Motor neuron (in vitro differentiated cells): ENCODE results near the gene KIF3A. TPM values are rescaled to one million over a fixed set of nuclear protein-coding genes. Genes with fewer than 3 reads are reported as not detected.

ENCODE experiments used
- ATAC-seq, 8 experiments: fragments of 200-7000 bp; cut with Tn5 transposase; replicated peaks in 6 of 8; 2 replicates each; pipeline ENCODE4 v1.8.0; 2021; ENCODE audit warnings: mild to moderate bottlenecking in 8 of 8, moderate library complexity in 8 of 8
- H3K27ac ChIP-seq, 2 donors: fragments of 250-450 bp; sonication (Bioruptor Pico); 2 replicates each; pipeline ENCODE4 v1.9.0; 2021; ENCODE audit warnings: antibody characterized with exemption in 2 of 2, mild to moderate bottlenecking in 2 of 2, moderate library complexity in 1 of 2
- H3K4me1 ChIP-seq, 2 donors: fragments of 250-450 bp; sonication (Bioruptor Pico); replicated peaks in 1 of 2; 2 replicates each; pipeline ENCODE4 v1.6.1; 2021; ENCODE audit warnings: antibody characterized with exemption in 2 of 2, mild to moderate bottlenecking in 2 of 2, moderate library complexity in 1 of 2
- H3K4me3 ChIP-seq, 5 donors: fragments of 250-450 bp; sonication (Bioruptor Pico); 2 replicates each; pipeline ENCODE4 v1.9.0; 2021; ENCODE audit warnings: antibody characterized with exemption in 5 of 5, mild to moderate bottlenecking in 5 of 5, moderate library complexity in 4 of 5
- WGBS, 10 experiments: fragments of 450-650 bp; shearing (Covaris generic); methylation state at CpG; one replicate each; pipeline ENCODE4 v1.0.0; 2022; 5-methylcytosine and 5-hydroxymethylcytosine counted together
- in situ Hi-C, 9 experiments: fragments of 400-800 bp; cut with MboI; loops; one replicate each; pipeline ENCODE4 v1.15.0; 2021; ENCODE audit warnings: low sequenced_read_pairs in 9 of 9, low pct_unique_long_range_greater_than_20kb in 2 of 9; ENCODE audit not compliant: unreplicated experiment in 9 of 9
- total RNA-seq, 8 experiments: library from RNA; unstranded; fragments of 300-600 nt; gene quantifications; 2 replicates each; pipeline versions ENCODE4 v1.2.3 to v1.2.4, GENCODE V29; 2022

KIF3A gene
- total RNA-seq, 8 experiments from 2014 or later = 11.1 to 65.8 (median 41.6) TPM

DNA sequence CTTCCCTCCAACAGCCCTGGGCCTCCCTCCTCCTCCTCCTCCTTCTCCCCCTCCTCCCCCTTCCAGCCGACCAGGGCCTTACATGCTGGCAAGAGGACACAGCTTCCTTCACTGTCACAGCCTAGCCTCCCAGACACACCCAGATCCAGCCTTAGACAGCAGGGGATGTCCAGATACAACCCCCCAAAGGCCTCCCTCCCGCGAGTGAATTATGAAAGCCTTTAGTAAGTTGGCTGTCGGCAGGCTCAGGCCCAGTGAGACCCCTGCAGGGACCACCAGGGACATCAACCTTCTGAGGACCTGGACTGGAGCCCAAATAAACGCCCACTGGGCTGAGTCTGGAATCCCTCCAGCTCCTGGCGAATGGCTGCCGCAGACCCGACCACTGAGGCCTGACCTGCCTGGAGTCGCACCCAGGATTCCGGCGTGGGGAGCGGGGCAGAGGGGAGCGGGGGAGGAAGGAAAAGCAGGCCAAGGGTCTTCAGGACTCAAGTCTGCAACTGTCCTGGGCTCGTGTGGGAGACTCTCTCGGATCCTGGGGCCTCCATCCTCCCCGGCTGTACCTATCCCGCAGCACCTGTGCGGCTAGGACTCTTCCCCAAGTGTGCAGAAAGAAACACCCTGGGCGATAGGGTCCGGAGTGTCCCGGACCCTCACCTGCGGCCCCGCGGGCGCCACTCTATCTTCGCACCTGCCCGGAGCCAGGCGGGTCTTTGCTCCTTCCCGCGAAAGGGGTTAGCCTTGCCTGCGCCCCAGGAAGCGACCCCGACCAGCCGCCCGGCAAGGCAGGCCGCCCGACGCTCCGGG lies 39.0 kb upstream of the KIF3A start:
- ATAC-seq = peak; percentile 44 to 74 (median 50)
- WGBS, 10 experiments = 0% methylated on average over 3 of the region's 39 CpGs; no CpG with 5 or more reads in 9 of the 10 experiments
- in situ Hi-C loops = loop anchor here in 1 of 9 experiments (25.0 kb wide), 1 partner anchor 111 kb away; no protein-coding TSS in a partner anchor
- Histone ChIP-seq H3K4me1 (peaks cover 6 to 8% of the 10 kb centered on the region in 2 donors), H3K4me3 (peak overlapping the region; percentile 46 to 96 (median 79)), H3K27ac (no peak overlapping the region)

DNA sequence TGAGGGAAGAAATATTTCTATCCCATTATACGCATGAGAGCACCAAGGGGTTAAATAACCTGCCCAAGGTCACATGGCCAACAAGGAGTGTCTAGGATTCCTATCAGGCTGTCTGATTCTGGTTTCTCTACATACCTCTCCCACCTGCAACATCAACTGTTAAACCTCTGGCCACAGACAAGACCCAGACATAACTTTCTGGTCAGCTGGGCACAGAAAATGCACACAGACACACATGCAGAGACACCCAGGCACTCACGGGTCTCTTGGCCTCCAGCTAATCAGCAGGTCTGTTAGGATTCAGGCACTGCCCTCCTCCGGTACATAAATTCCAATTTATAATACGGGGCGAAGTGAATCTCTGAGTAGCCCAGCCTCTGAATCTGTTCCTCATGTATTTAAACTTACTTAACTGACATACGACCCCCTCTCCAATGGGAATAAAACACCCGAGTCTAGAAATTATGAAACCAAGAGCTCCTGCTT lies 38.2 kb upstream of the KIF3A start:
- ATAC-seq = peak in 3 of 8 experiments; percentile 46 to 69 (median 58)
- Histone ChIP-seq H3K4me3 (peak overlapping the region; percentile 46 to 96 (median 79)), H3K4me1 (peaks cover 6 to 8% of the 10 kb centered on the region in 2 donors), H3K27ac (no peak overlapping the region)
- WGBS, 10 experiments = 0 to 83% (median 54%) methylated on average over 1 to 6 of the region's 7 CpGs; no CpG with 5 or more reads in 1 of the 10 experiments
- in situ Hi-C loops = loop anchor here in 1 of 9 experiments (25.0 kb wide), 1 partner anchor 112 kb away; no protein-coding TSS in a partner anchor

DNA sequence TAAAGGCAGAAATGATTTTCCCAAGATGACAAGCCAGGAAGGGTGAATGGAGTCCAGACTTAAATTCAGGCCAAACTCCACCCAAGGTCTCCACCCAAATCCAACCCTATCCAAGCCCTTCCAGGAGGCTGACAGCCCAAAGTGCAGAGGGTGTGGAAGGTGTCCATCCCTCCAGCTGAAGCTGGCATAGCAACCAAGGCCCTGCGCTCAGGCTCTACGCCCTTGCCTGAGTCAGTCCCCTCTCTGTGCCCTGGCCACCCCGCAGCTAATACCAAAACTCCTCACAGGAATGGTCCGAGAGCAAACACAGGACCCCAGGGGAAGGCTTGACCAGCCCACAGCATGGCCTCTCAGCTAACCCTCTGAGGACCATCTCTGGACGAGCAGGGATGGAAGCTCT lies 37.5 kb upstream of the KIF3A start:
- in situ Hi-C loops = loop anchor here in 1 of 9 experiments (25.0 kb wide), 1 partner anchor 112 kb away; no protein-coding TSS in a partner anchor
- Histone ChIP-seq H3K4me1 (peaks cover 6 to 8% of the 10 kb centered on the region in 2 donors), H3K27ac (no peak overlapping the region), H3K4me3 (no peak overlapping the region)
- ATAC-seq = peak in 3 of 8 experiments; percentile 3 to 23 (median 7)
- WGBS, 10 experiments = 0 to 100% (median 97%) methylated on average over 1 to 5 of the region's 5 CpGs; no CpG with 5 or more reads in 5 of the 10 experiments

DNA sequence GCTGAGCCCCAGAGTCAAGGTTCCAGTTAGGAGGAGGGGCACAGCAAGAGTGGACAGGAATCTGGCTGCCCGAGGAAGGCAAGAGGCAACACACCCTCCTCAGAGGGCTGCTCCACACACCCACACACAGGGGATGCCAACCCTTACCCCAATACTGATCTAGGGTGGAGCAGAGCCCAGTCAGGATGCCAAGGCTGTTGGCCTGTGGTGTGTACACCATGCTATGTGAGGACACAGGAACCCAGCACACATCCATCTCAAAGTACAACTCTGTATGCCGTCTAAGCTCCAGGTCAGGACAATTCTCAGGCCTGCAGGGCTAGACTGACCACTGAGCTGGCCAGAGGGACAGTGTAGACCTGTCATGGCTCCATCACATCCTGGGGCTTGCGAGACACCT lies 37.1 kb upstream of the KIF3A start:
- ATAC-seq = no peak
- no peak overlapping the region for H3K4me3 ChIP-seq

DNA sequence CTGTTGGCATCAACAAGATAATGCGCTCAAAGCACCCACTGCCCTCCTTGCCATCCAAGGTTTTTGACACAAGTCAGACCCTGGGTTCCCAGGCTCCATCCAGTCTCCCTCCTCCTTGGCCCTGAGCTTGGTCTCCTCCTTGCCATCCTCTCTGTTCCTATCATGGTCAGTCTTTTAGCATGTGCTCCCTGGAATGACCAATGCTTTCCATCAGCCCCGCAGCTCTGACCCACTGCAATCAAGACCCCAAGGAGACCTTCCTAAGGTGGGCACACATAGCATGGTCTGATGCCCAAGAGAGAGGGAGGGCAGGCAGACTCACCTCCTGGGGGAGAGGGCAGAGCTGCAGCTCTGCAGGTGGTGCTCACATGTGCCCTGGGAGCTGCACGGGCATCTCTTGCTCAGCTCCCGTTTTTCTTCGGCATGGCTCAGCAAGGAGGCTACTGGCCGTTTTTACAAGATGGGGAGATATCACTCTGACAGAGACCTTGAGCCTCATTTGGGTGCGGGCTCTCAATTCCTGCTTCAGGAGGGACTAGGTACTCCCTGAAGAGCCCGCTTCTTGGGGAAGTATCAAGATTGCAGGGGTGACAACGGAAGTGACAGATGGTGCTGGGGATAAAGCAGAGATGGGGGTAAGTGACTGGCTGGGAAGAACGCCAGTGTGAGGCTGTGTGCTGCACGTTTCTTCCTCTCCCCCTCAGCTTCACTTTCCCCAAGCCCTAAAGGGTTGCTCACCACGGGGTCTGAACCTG lies 36.4 kb upstream of the KIF3A start:
- in situ Hi-C loops = no loop called here
- H3K4me3 ChIP-seq = no peak overlapping the region
- 17 to 100% (median 84%) methylated on average over 1 to 4 of the region's 12 CpGs; no CpG with 5 or more reads in 3 of the 10 experiments for WGBS, 10 experiments
- ATAC-seq = no peak
- H3K27ac ChIP-seq = no peak overlapping the region
- H3K4me1 ChIP-seq = peaks cover 6 to 8% of the 10 kb centered on the region in 2 donors

More for the DNA sequence above, 37.1 kb upstream of the KIF3A start:
- WGBS, 10 experiments = 0 to 100% (median 90%) methylated on average over 1 to 2 of the region's 3 CpGs; no CpG with 5 or more reads in 5 of the 10 experiments
- H3K4me1 ChIP-seq = peaks cover 6 to 8% of the 10 kb centered on the region in 2 donors
- no peak overlapping the region for H3K27ac ChIP-seq
- in situ Hi-C loops = no loop called here

DNA sequence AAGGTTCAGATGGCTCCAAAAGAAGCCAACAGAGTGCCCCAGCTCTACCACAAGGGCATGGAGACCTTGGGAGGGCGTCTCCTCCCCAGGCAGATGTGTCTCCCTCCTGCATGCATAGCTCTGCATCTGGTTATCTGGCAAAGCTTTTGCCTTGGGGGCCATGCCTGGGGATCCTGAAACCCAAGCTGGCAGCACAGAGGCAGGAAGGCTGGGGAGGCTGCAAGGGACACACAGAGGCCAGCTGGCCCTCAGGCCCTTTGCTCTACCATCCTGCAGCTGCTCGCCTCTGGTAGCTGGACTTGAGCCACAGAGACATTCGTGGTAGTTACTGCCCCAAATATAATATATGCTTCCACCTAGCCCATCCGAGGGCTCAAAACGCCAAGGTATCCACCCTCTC lies 35.8 kb upstream of the KIF3A start:
- 81 to 100% (median 95%) methylated on average over 2 to 4 of the region's 5 CpGs; no CpG with 5 or more reads in 6 of the 10 experiments for WGBS, 10 experiments
- in situ Hi-C loops = no loop called here
- no peak overlapping the region for H3K27ac ChIP-seq
- H3K4me1 ChIP-seq = peaks cover 6 to 8% of the 10 kb centered on the region in 2 donors
- H3K4me3 ChIP-seq = no peak overlapping the region
- ATAC-seq = no peak

DNA sequence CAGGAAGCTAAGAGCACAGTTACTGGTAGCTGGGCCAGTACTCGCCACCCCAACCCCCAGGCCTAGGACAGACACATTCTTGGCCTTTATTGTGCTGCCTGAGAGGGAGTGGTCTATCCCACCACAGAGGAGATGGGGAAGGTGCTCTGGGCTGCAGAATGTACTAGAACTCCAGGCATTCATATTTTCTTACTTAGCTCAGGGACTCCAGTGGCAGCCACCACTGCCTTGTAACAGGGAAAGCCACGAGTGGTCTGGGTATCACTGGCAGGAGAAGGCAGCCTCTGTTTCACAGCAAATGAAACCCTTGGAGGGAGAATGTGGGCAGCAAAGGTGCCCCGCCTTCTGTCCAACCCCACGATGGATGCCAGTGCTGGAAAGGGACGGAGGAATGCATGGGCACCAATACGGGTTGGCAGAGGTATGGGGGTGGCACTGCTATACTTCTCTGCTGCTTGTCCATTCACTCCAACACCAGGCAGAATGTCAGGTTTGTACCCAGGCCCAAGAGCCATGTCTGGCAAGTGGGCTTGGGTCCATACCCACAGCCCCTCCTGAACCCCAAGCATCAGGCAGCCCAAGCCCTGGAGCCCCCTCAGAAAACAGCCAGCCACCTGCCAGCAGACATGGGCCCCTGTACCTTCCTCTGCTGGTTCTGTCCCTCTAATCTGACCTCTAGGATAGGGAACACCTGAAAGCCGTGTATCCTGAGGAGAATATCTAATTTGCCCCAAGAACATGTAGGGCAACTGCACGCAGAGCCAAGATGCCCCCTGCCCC lies 35.1 kb upstream of the KIF3A start:
- ATAC-seq = no peak
- no peak overlapping the region for H3K4me3 ChIP-seq
- H3K4me1 ChIP-seq = peaks cover 6 to 8% of the 10 kb centered on the region in 2 donors
- in situ Hi-C loops = no loop called here
- no peak overlapping the region for H3K27ac ChIP-seq
- 0 to 100% (median 77%) methylated on average over 1 to 5 of the region's 8 CpGs; no CpG with 5 or more reads in 4 of the 10 experiments for WGBS, 10 experiments

DNA sequence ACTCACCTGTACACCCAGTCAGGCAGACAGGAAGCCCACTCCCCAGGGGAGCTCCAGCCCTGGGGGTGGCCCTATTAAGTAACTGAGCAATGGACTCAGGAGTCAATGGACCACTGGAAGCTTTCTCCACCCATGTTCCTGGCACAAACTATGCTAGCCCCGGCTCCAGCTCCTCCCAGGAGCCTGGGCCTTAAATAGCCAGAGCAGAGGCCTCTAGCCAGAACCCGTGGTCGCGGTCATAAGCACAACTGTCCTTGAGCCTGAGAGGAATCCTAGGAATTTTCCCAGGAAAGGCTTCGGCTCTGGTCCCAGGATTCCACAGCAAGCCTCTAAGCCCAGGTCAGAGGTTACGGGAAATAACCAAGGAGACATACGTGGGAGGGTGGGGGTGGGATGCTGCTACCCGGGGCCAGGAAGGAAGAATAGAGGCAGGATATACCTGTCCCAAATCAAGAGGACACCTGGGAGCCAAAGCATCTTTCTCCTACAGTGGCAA lies 34.2 kb upstream of the KIF3A start:
- 40 to 85% (median 64%) methylated on average over 1 to 4 of the region's 8 CpGs; no CpG with 5 or more reads in 6 of the 10 experiments for WGBS, 10 experiments
- Histone ChIP-seq H3K4me1 (peaks cover 6 to 8% of the 10 kb centered on the region in 2 donors), H3K4me3 (no peak overlapping the region), H3K27ac (no peak overlapping the region)
- in situ Hi-C loops = no loop called here
- no peak for ATAC-seq

DNA sequence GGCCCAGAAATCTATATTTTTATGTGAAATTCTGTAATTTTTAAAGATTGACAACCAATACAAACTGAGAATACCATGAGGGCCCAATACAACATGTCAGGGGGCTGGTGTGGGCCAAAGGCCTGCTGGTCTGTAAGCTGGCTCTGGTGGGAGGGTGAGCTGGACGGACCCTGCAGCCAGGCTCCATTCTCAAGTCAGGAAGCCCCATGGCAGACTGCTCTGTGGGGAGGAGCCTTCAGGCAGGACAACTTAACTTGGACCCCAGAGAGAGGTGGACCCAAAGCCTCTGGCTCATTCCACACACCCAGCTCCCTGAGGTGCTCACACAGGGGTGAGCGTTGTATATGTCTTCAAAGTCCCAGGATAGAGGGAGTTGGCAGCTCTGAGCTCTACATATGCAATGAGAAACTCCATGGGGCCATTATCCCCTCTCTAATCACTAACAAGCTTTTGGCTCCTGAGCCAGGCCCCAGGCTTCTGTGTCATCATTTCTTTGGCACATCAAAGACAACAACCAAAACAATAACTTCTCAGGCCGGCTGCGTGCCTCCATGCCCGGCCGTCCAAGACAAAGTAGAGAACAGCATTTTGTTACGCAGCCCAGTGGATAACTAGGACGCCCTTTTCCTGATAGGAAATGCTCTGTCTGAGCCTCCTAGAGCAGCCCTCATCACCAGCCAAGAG lies 33.3 kb upstream of the KIF3A start:
- no peak for ATAC-seq
- Histone ChIP-seq H3K27ac (no peak overlapping the region), H3K4me3 (no peak overlapping the region), H3K4me1 (peaks cover 4 to 6% of the 10 kb centered on the region in 2 donors)
- WGBS, 10 experiments = 0 to 100% (median 77%) methylated on average over 1 to 6 of the region's 8 CpGs; no CpG with 5 or more reads in 3 of the 10 experiments
- in situ Hi-C loops = no loop called here

DNA sequence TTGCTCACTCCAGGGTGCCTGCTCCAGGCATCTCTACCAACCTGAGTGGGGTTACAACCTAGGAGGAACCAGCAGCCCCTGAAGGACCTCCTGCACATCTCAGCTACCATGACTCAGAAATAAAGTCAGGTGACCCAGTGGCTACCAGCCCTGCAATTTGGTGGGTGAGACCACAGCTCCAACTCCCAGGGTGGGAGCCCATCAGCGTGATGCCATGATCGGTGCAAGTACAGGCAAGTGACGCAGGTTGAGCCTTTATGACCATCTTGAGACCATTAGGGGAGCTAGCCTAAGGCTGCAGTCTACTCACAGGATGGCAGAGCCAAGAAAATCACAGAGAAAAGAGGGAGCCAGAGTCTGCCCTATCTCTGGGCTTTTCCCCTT lies 31.1 kb upstream of the KIF3A start:
- in situ Hi-C loops = no loop called here
- 100% methylated on average over 1 of the region's 3 CpGs; no CpG with 5 or more reads in 6 of the 10 experiments for WGBS, 10 experiments
- Histone ChIP-seq H3K4me1 (no peaks in the 10 kb centered on the region), H3K27ac (no peak overlapping the region), H3K4me3 (no peak overlapping the region)
- ATAC-seq = peak in 2 of 8 experiments; percentile 28 to 32

DNA sequence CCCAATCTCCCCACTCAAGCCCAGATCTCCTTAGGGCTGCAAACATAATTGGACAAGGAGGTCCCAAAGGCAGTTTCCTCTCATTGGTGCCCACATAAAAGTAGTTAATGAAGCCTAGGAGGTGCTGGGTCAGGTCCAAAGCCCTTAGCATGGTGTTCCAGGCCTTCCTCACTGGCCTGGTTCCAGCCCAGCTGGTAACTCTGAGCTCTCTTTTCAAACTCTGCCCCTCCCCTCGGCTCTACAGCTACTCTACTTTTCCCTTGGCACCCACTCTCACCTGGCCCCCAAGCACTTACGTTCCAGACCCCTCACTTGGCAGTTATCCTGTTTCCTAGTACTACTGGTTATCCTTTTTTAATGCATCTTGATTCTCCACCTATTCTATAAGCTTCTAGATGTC lies 29.8 kb upstream of the KIF3A start:
- no peak for ATAC-seq
- in situ Hi-C loops = no loop called here
- Histone ChIP-seq H3K4me3 (no peak overlapping the region), H3K4me1 (no peaks in the 10 kb centered on the region), H3K27ac (no peak overlapping the region)
- WGBS, 10 experiments = 0 to 100% (median 94%) methylated on average over 1 to 2 of the region's 2 CpGs; no CpG with 5 or more reads in 3 of the 10 experiments

DNA sequence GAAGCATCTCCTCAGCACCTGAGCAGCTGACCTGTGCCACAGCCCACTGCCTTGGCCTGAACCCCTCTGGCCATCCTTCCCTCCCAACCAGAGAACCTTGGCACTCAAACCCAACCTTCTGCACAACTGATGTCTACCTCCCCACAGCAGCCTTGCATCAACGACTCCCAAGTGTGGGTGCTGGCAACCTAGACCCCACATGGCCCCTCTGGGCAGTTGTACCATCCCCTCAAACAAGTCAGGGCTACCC lies 29.4 kb upstream of the KIF3A start:
- in situ Hi-C loops = no loop called here
- Histone ChIP-seq H3K4me1 (no peaks in the 10 kb centered on the region), H3K27ac (no peak overlapping the region), H3K4me3 (no peak overlapping the region)
- ATAC-seq = no peak
- 40 to 100% (median 100%) methylated on average over 1 of the region's 1 CpG; no CpG with 5 or more reads in 6 of the 10 experiments for WGBS, 10 experiments
